Parietal lobe (tissue), 2 donors: ENCODE data around the gene INS. TPM values are rescaled to one million over a fixed set of nuclear protein-coding genes. Genes with fewer than 3 reads are reported as not detected.

Source experiments
- small RNA-seq: library from RNA; depleted of rRNA; stranded (forward); fragments of <200 nt; gene quantifications from one replicate; pipeline ENCODE3, GENCODE V24; 2014; ENCODE audit warnings: low replicate concordance
- total RNA-seq: library from RNA; depleted of rRNA; stranded (reverse); fragments of >200 nt; gene quantifications from one replicate; pipeline ENCODE4 v1.2.3, GENCODE V29; 2014

Gene INS
- not detected for total RNA-seq

GRCh38 chr11:2160736-2161259, at the start of gene INS:
Gene INS, minus strand, starts transcription at chr11:2161209. Its CDS starts 238 bp downstream, at chr11:2160971.

GRCh38 chr11:2171591-2172003, 10.6 kb upstream of the INS start, which contains the start of gene TH:
Gene TH, minus strand, starts transcription at chr11:2171815. Its CDS starts 29 bp downstream, at chr11:2171786.

DNA sequence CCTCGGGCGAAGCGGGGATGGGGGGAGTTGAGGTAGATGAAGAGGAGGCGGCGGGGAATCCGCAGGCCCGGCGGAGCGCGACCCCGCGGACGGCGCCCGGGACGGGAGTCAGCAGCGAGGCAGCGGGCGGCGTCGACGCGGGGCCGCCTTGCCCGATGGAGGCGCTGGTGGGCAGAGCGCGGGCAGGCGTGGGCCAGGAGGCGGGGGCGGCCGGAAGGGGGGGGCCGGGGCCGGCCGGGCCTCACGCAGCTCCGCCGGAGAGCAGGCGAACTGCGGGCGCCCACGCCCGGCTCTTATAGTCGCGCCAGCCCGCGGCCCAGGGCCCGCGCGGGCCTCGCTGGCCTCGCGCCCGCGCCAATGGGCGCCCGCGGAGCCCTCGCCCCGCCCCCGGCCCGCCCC, 21.9 kb downstream of the INS start, which contains the start of gene IGF2:
IGF2 (minus strand) TSS at position 267 of the 399 bp plus-strand sequence. CDS start 3,866 bp downstream, outside the sequence.

Small RNAs within 50 kb of the gene (small RNA-seq; reads per million reads assigned to genes)
- gene MIR4686, result not detected
- gene MIR483, result 0.70 reads per million, percentile 60 among the genes with 10 or more reads in this experiment

Other genes starting within 250 kb of the INS start
- not detected for gene TNNT3, start 241.5 kb downstream of the INS start, total RNA-seq
- 30.7 TPM for gene MRPL23, start 213.9 kb downstream of the INS start, total RNA-seq
- 2.8 TPM for gene H19, start 163.4 kb downstream of the INS start, total RNA-seq
- 3.1 TPM for gene IGF2, start 21.8 kb downstream of the INS start, total RNA-seq
- not detected for gene TH, start 10.6 kb upstream of the INS start, total RNA-seq
- gene ASCL2, start 109.4 kb upstream of the INS start, total RNA-seq, result 0.31 TPM
- not detected for gene C11orf21, start 140.7 kb upstream of the INS start, total RNA-seq
- gene TSPAN32, start 140.8 kb upstream of the INS start, total RNA-seq, result not detected
- gene CD81, start 216.1 kb upstream of the INS start, total RNA-seq, result 73.9 TPM
- gene TSSC4, start 239.5 kb upstream of the INS start, total RNA-seq, result 28.5 TPM